ENCODE data around the gene FAM83D.

GRCh38 chr20:38987777-38988176, 61.6 kb downstream of the FAM83D start:
- TF ChIP-seq POLR2A (IDR thresholded peaks at IDR 0.05; ENCODE audit: low read length) (no peak), CEBPB (IDR thresholded peaks at IDR 0.05) (no peak), CTCF (IDR thresholded peaks at IDR 0.05) (no peak), RARB (CRISPR knock-in tag; IDR thresholded peaks at IDR 0.05) (no peak)
